HG02678 (cell line): ENCODE data around the gene ATP2A1.
A peak's percentile ranks its signal among the peaks of the same experiment; 100 is the strongest.
"Not testable (repeated sequence)": the region's sequence is repeated elsewhere in the genome, so short reads cannot be mapped to it uniquely, and the experiment has no call there.

ENCODE experiments used
- ATAC-seq: cut with Tn5 transposase; IDR thresholded peaks from one replicate; pipeline ENCODE4 v1.9.1; 2021; ENCODE audit warnings: mild to moderate bottlenecking, moderate library complexity; ENCODE audit not compliant: unreplicated experiment

The ATP2A1 gene

DNA sequence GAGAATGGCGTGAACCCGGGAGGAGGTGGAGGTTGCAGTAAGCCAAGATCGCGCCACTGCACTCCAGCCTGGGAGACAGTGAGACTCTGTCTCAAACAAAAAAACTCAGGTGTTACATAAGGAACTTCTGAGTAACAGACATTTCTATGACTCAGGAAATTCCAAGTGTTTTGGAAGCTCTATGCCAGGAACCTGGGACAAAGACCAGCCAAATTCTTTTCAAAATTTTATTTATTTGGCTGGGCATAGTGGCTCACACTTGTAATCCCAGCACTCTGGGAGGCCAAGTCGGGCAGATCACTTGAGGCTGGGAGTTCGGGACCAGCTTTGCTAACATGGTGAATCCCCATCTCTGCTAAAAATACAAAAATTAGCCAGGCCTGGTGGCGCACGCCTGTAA is 19.9 kb upstream of the ATP2A1 start:
- ATAC-seq: no peak

DNA sequence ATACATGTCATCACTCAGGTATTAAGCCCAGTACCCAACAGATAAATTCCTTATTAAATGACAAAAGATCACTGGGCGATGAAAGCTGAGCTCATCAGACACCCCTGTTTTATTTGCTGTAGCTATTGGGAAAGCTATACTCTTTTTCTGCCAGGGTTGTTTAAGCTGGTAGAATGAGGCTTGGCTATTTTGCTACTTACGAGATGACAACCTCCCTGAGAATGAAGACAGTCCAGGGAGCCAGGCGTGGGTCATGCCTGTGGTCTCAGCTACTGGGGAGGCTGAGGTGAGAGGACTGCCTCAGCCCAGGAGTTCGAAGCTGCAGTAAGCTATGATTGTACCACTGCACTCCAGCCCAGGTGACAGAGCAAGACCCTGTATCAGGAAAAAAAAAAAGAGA is 19.0 kb upstream of the ATP2A1 start:
- ATAC-seq: no peak

DNA sequence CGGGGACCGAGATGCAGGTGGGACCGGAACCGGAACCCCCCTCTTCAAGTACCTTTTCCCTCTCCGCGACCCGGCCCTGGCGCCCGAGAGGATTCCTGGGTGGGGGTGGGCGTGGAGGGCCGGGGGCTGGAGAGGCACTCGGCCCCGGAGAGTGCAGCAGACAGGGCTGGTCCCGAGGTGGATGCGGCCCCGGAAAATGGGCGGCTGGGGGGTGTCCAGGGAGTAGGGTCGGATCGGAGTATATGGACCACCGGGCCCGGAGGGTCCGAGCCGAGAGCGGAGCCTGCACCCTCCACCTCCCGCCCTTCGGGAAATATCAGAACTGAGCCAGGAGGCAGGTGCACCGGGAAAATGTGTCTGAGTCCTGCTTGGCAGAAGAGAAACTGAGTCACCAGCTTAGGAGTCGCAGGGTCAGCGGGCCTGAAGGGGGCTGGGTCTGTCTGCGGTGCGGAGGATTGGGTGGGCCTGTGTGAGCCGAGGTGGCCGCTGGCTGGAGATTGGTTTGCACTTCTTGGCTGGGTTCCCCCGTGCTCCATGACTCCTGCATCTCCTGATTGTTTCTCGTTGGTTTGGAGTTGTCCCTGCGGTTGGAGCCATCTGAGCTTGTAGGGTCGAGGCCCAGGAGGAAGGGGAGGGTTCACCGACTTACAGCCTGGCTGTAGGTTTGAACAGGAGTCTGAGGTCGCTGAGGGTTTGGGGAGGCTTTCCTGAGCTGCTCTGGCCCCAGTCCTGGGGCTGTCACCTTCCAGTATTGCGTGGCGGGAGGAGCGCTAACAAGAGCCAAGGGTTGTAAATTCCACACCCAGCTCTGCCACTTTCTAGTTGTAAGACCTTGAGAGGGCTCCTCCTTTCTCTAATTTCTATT is 14.1 kb upstream of the ATP2A1 start:
- no peak for ATAC-seq

DNA sequence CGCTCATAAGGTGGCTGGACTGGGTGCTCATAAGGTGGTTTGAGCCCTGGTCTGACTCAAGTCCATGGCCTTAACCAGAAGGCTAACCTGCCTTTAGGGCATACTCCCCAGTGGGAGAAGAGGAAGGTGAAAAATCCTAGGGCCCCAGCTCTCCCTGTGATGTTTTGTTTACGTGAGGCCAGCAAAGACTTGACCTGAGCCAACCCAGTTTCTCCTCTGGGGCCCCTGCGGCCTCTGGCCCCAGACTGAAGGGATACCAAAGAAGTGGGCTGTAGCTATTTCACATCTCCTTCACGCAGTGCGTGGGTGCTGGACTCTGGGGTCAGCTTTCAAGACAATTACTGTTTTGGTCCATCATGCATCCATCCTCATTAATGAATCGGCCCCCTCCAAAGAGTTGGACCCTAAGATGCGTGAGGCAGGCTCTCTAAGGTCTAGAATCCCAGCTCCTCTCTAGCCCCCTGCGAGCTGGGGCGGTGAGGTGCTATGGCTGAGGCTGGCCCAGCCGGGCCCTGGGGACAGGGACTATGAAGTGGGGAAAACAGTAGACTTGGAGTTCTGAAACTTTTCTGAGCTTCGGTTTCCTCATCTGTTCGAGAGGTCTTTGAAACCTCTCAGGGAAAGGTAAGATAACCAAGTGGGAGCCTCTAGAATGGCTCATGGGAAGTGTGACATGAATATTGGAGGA is 13.1 kb upstream of the ATP2A1 start:
- ATAC-seq: no peak

DNA sequence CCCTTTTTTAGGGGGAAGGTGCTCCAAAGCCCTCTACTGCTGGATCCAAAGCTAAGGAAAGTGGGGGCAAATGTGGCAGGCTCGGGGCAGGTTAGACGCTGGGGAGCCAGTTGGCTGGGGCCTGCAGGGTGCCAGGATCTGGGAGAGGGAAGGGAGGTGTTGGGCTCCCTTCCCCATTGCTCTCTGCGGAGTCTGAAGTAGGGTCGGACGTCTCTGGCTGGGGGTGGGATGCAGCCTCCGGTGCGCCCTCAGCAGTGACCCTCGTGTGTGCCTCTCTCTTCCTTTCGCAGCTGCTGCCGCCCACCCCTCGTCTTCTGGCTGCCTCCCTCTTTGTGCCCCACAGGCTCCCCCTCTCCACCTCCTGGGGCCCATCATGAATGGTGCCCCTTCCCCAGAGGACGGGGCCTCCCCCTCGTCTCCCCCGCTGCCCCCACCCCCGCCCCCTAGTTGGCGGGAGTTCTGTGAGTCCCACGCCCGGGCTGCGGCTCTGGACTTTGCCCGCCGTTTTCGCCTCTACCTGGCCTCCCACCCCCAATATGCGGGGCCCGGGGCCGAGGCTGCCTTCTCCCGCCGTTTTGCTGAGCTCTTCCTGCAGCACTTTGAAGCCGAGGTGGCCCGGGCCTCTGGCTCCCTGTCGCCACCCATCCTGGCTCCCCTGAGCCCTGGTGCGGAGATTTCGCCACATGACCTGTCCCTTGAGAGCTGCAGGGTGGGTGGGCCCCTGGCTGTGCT is 12.4 kb upstream of the ATP2A1 start:
- no peak for ATAC-seq

DNA sequence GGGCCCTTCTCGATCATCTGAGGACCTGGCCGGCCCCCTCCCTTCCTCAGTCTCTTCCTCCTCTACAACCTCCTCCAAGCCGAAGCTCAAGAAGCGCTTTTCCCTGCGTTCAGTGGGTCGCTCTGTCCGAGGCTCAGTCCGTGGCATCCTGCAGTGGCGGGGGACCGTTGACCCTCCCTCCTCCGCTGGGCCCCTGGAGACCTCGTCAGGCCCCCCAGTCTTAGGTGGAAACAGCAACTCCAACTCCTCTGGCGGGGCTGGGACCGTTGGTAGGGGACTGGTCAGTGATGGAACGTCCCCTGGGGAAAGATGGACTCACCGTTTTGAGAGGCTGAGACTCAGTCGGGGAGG is 11.9 kb upstream of the ATP2A1 start:
- ATAC-seq: no peak

DNA sequence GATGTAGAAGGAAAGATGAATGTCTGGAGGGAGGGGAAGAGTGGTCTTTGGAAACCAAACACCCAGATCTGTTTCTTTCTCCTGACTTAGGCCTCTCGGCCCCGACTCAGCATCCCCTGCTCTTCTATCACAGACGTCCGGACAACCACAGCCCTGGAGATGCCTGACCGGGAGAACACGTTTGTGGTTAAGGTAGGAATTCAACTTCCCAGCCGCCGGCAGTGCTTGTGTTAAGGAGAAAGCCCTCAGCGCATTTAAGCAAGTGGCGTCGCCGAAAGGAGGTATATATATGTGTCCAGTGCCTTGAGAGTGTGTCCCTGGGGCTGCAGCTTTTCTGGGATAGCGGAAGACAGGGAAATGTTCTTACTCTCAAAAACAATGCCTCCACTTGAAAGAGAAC is 11.0 kb upstream of the ATP2A1 start:
- ATAC-seq: no peak

DNA sequence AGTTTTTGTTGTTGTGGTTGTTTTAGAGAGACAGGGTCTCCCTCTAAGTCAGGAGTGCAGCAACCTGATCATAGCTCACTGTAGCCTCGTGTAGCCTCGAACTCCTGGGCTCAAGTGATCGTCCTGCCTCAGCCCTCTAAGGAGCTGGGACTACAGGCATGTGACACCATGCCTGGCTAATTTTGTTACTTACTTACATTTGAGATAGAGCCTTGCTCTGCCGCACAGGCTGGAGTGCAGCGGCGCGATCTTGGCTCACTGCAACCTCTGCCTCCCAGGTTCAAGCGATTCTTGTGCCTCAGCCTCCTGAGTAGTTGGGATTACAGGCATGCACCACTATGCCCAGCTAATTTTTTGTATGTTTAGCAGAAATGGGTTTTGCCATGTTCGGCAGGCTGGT is 10.6 kb upstream of the ATP2A1 start:
- not testable (repeated sequence) for ATAC-seq

DNA sequence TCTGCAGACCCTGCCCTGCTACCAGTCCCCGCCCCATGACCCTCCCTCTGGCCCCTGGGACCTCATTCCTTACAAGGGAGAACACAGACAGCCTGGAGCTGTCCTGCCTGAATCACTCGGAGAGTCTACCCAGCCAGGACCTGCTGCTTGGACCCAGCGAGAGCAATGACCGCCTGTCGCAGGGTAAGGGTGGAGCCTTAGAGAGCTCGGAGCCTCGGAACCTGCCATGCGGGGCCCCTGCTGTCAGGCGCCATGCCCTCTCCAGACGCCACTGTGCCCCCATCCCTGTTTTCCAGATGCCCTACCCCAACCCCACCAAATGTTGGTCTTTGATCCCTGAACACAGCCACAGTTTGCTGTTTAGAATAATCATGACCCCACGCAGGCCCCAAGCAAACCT is 9.1 kb upstream of the ATP2A1 start:
- ATAC-seq: no peak

DNA sequence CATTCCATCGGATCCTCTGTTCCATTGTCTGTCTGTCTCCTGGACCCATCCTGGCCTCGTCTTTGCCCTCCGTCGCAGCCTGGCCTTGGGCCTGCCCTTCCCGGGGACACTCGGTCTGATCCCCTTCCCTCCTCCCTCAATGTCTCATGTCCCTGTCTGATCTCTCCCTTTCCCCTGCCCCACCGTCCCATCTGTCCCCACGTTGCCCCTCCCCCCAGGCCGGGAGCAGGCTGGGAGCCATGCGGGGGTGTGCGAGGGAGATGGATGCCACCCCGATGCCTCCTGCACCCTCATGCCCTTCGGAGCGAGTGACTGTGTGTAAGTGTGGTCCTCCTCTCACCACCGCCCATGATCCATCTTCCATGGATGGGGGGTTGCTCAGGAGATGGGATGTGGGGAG is 5.3 kb upstream of the ATP2A1 start:
- no peak for ATAC-seq

DNA sequence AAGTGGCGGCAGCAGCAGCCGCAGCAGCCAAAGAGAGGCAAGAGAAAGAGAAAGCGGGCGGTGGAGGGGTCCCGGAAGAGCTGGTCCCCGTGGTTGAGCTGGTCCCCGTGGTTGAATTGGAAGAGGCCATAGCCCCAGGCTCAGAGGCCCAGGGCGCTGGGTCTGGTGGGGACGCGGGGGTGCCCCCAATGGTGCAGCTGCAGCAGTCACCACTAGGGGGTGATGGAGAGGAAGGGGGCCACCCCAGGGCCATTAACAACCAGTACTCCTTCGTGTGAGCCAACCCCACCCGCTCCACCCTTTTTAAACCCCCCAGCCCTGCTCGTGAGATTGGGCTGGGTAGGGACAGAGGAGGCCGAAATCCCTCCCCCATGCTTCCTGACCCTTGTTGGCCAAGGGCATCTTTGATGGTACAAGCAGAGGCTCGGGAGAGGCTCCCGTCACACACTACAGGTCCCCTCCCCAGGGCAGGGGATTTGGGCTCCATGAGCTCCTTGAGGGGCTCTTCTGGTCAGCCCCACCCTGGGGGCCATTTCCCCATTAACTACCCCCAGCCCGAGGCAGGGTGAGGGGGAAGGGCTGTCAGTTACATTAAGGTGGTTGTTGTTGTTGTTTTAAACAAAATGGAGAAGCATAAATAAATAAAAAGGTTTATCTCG is 4.6 kb upstream of the ATP2A1 start:
- no peak for ATAC-seq

DNA sequence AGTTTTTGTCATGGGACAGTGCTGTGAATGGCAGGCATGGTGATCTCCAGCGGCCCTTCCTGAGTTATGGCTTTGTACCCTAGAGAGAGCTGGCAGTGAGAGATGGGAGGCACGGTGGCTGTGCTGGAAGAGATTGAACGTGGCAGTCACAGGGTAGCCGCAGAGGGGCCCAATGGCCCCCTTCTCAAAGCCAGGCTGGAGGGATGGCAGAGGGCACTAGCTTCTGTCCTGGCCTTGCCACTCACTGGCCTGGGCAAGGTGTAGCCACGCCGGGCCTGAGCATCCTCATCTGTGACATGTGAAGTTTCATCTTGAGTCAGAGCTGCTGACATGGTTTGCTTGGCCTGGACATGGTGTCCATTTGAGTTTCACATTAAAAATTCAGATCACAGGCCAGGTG is 3.9 kb upstream of the ATP2A1 start:
- ATAC-seq: no peak

DNA sequence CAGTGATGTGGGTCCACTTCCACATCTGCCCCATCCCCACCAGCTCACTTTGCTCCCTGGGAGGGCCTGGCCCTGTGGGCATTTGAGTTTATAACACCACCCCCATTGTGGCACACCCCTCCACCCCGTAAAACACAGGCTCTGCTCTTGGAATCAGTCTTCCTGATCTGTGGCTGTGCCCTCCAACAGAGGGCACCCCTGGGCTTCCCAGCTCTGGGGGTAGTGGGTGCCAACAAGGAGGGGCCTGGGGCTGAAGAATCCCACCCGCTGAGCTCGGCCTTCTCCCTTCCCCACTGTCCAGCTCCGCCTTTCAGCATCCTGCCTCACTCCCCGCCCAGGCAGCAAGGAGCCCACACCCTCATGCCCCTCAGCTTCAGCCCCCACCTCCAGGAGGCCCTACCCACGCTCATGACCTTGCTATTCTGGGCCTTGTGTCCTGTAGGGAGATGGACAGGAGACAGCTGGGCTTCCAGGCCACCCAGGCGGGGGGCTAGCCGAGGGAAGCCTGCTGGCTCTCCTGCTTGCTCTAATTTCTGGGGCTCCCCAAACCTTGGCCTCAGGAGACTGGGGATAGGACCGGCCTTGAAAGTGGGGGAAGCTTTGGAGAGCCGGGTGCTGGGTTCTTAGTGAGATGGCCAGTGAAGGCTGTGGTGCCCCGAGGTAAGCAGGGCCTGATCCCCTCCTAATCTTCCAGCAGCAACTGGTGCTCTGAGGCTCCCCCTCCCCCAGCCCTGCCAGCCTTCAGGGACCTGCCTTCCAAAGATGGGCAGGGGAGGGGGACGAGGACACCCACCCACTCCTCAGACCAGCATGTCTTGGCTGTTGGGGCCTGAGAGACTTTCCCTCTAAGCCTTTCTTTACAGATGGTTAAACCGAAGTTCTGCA is 2.9 kb upstream of the ATP2A1 start:
- ATAC-seq: no peak

DNA sequence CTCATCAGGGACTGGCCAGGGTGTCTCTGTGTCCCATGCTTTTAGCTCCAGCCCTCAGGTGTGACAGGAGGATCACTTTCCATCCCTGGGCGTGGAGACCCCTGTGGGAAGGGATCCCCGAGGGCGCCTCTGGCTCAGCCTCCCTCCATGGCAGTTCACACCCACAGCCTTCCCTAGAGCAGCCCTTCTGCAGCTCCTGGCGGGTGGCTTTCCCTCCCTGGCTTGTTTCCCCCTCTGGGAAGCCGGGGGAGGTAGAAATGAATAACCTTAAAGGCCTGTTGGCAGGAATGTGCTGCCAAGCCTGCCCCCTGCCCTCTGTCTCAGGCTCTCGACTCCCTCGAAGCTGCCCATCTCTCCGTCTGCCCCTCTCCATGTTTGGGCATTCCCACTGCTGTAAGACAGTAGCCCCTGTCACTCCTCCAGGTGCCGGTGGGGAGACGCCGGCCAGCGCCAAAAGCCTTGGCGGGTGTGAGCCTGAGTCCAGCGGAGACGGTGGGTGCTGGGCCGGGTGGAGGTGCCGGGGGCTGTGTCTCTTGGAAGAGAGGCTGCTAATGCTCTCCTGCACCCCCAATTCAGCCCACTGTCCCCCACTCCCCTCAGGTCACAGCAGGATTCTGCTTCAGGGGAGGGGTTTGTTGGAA is 2.1 kb upstream of the ATP2A1 start:
- no peak for ATAC-seq

DNA sequence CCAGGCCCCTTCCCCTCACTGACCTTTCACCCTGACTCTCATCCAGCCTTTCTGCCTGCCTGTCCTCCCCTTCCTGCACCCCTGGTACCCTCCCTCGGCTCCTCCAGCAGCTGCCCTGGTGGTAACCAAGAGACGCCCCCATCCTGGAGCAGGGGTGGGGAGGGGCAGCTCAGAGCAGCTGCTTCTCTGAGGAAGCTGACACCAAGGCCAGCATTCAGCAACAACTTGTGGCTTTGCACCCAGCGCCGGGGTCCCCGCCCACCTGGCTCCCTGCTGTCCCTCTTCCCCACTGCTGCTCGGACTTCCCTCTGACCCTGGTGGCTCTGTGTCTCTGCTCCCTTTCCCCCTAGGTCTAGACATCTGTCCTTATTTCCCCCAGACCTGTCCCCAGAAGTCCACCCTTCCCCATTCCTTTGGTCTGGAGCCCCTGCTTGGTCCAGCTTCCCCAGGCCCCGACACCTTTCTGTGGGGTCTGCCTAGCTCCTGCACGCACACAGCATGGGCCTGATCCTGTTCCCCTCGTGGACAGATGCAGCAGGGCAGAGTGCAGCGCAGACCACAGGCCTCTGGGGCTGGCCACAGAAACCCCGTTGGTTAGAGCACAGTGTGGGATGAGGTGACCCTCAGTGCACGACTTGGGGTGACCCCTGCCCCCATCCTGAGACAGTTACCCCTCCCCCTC is 1.2 kb upstream of the ATP2A1 start:
- no peak for ATAC-seq

DNA sequence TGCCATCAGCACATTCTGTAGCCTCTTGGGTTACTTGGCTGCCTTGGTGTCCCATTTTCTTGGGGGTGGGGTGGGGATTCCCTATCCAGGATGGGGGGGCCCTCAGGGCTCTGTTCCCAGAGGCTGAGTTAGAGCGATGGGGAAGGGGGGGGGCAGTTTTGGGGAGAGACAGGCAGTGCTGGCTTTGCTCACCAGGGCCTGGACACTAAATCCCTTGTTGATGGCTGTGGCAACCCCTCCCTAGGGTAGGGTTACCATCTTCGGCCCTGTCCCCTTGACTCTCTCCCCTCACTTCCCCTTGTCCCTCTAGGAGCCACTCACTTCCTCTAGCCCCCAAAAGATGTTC is 660 bp upstream of the ATP2A1 start:
- ATAC-seq: no peak

DNA sequence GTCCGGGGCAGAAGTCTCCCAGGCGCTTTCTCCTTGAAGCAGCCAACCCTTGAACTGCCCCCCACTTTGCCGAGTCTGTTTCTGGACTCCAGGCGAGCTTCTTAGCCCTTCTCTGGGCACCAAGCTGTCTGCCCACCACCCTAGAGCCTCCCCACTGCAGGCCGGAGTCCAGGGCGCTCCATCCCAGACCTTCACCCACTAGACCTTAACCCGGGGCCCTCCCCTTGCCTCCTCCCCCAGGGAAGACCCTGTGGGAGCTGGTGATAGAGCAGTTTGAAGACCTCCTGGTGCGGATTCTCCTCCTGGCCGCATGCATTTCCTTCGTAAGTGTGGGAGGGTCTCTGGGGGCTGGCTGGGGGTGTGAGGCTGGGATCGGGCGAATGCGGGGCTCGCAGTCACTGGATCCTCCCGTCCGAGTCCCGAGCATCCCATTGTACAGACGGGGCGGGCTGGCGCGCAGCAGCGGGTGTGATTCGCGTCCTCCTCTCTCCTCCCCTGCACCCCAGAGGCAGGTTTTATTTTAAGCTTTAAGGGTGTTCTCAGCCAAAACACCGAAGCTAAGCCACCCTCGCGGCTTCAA is 1.1 kb downstream of the ATP2A1 start:
- peak; percentile 34 for ATAC-seq

DNA sequence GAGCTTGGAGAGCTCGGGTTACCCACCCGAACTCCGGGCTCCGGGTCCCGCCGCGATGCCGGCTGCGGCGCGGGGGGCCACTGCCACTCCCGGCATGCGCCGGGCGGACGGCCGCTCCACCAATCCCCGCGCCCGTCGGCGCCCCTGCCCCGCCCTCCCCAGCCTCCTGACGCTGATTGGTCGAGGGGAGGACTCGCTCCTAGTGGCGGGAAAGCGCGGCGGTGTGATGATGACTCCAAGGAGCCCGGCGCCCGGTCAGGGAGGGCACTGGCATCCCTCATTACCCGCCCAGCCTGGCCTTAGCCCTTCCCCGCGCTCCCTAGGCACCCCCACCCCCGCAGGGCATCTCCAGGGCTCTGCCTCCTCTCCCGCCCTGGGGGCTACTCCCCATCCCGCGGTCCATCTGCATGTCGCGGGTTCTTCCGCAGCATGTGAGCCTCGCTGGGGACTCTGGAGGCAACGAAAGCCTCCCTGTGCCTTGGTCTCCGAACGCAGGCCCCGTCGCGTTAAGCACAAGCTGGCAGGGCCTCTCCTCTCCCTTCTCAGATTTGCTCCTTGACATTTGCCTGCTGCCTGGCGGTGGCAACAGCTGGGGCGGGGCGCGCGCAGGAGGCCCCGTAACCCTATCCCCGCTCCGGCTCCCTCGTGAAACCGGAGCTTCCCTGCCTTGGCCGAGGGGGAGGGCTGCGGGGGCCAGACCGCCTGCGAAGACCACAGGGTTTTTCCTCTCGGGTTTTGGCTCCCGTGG is 1.7 kb downstream of the ATP2A1 start:
- peak; percentile 86 for ATAC-seq

DNA sequence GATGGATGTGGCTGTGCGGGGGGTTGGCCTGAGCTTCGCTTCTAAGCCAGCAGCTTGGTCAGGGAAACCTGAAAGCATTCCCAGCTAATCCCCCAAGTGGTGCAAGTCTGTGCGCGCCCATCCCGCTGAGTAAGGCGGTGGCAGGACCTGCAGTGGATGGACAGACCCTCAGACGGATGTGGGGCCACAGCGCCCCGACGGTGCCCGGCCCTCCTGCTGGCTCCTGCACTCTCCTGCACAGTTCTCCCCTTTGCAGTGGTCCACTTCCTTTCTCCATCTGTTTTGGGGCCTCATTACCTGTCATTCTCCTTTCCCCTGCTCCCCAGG is 2.3 kb downstream of the ATP2A1 start:
- no peak for ATAC-seq
